GM12878 (cell line): Measurements from ENCODE around the gene ILF2. TPM values are rescaled to one million over a fixed set of nuclear protein-coding genes. Genes with fewer than 3 reads are reported as not detected.

Source experiments
- ATAC-seq: fragments of 200-7000 bp; cut with Tn5 transposase; 3 replicates; pipeline ENCODE4 v1.9.1; 2020; ENCODE audit warnings: mild to moderate bottlenecking, moderate library complexity
- BruUV-seq: library from RNA; stranded (reverse); fragments of 400-500 nt; replicated peaks from 2 replicates; lab custom pipeline; 2021; lab: Mats Ljungman, UMichigan
- CTCF ChIA-PET: fragments of 300-600 bp; sonication (Branson Sonifier 250); formaldehyde crosslinking; extraction: SDS; loops from one replicate; lab custom pipeline; 2021; ENCODE audit warnings: inconsistent platforms; lab: Yijun Ruan, JAX
- POLR2A ChIA-PET: fragments of 350-600 bp; formaldehyde crosslinking; extraction: SDS; loops from one replicate; lab custom pipeline; 2021; ENCODE audit warnings: inconsistent platforms; lab: Charles Lee
- RAD21 ChIA-PET: fragments of 300-600 bp; sonication (Branson Sonifier 250); formaldehyde crosslinking; loops from one replicate; lab custom pipeline; 2023; ENCODE audit warnings: antibody characterized with exemption; ENCODE audit not compliant: unreplicated experiment; lab: Charles Lee
- SMC1A ChIA-PET: fragments of 300-600 bp; sonication (Branson Sonifier 250); formaldehyde crosslinking; loops from one replicate; lab custom pipeline; 2023; ENCODE audit not compliant: unreplicated experiment, uncharacterized antibody; lab: Charles Lee
- DNase-seq: peaks from one replicate; pipeline ENCODE4 v3.0.0-alpha.2; 2011; ENCODE audit warnings: low read depth, low spot score
- FAIRE-seq: peaks from 3 replicates; lab custom pipeline; 2011; peaks lifted over from hg19 to GRCh38; lab: Jason Lieb, UNC
- H2AFZ ChIP-seq: 2 replicates; pipeline ENCODE4 v1.6.0; 2011; ENCODE audit warnings: low read depth, low read length, control low read depth; ENCODE audit not compliant: control insufficient read depth
- H3K27ac ChIP-seq: 2 replicates; pipeline ENCODE4 v1.5.1; 2011; ENCODE audit warnings: control low read depth; ENCODE audit not compliant: control insufficient read depth, insufficient read depth
- H3K27me3 ChIP-seq, 2 experiments: replicated peaks in 1 of 2; 2 replicates each; pipeline versions ENCODE4 v1.6.0 to v1.6.1; 2011; ENCODE audit warnings: low read length in 1 of 2; ENCODE audit not compliant: control insufficient read depth in 2 of 2, insufficient read depth in 2 of 2
- H3K36me3 ChIP-seq, 2 experiments: 2 replicates each; pipeline ENCODE4 v1.5.1; 2011; ENCODE audit warnings: low read length in 1 of 2; ENCODE audit not compliant: control insufficient read depth in 2 of 2, insufficient read depth in 2 of 2
- H3K4me1 ChIP-seq: 2 replicates; pipeline ENCODE4 v1.6.1; 2011; ENCODE audit warnings: mild to moderate bottlenecking, low read length, moderate library complexity, mixed read lengths; ENCODE audit not compliant: control insufficient read depth, insufficient read depth
- H3K4me2 ChIP-seq: 2 replicates; pipeline ENCODE4 v1.6.0; 2011; ENCODE audit warnings: control low read depth; ENCODE audit not compliant: control insufficient read depth, insufficient read depth
- H3K4me3 ChIP-seq: fragments of 200-600 bp; sonication (generic); 2 replicates; pipeline ENCODE4 v1.5.1; 2016
- H3K79me2 ChIP-seq: 2 replicates; pipeline ENCODE4 v1.6.0; 2011; ENCODE audit warnings: low read length; ENCODE audit not compliant: control insufficient read depth, insufficient read depth
- H3K9ac ChIP-seq: 2 replicates; pipeline ENCODE4 v1.8.0; 2011; ENCODE audit warnings: low read length, control low read depth, mixed read lengths; ENCODE audit not compliant: control insufficient read depth, insufficient read depth
- H3K9me3 ChIP-seq: replicated peaks from 3 replicates; pipeline ENCODE4 v1.5.1; 2011; ENCODE audit warnings: mild to moderate bottlenecking, low read length; ENCODE audit not compliant: control insufficient read depth, insufficient read depth
- H4K20me1 ChIP-seq: 2 replicates; pipeline ENCODE4 v1.6.0; 2011; ENCODE audit not compliant: control insufficient read depth, insufficient read depth
- BCL11A ChIP-seq: IDR thresholded peaks from 2 replicates; pipeline ENCODE4 v1.6.1; 2011; ENCODE audit warnings: low read depth, low read length
- CEBPB ChIP-seq, 2 experiments: fragments of 150-350 bp in 1 of 2; IDR thresholded peaks; 2 replicates each; pipeline ENCODE4 v1.6.1; 2012 to 2014; ENCODE audit warnings: low read depth in 2 of 2, low read length in 2 of 2, borderline replicate concordance in 1 of 2, inconsistent platforms in 1 of 2
- CREB1 ChIP-seq: IDR thresholded peaks from 2 replicates; pipeline ENCODE4 v1.6.1; 2012; ENCODE audit warnings: low read depth, mild to moderate bottlenecking, inconsistent platforms
- DPF2 ChIP-seq: fragments of 450-650 bp; IDR thresholded peaks from 2 replicates; pipeline ENCODE4 v1.6.1; 2017; ENCODE audit warnings: mild to moderate bottlenecking
- HDAC6 ChIP-seq: fragments of 200-600 bp; sonication (generic); IDR thresholded peaks from one replicate; pipeline ENCODE4 v1.8.0; 2017; ENCODE audit warnings: antibody characterized with exemption; ENCODE audit not compliant: unreplicated experiment
- IRF4 ChIP-seq: IDR thresholded peaks from 2 replicates; pipeline ENCODE4 v1.6.1; 2011; ENCODE audit warnings: low read depth, low read length
- JUNB ChIP-seq: IDR thresholded peaks from 2 replicates; pipeline ENCODE4 v1.6.1; 2016; ENCODE audit warnings: antibody characterized with exemption, mild to moderate bottlenecking
- NFYB ChIP-seq: IDR thresholded peaks from 2 replicates; pipeline ENCODE4 v1.6.1; 2011; ENCODE audit warnings: low read depth, mild to moderate bottlenecking, low read length, improper control_type of control experiment, moderate library complexity; ENCODE audit not compliant: insufficient read depth
- NKRF ChIP-seq: fragments of 450-650 bp; conservative IDR thresholded peaks from 2 replicates; pipeline ENCODE4 v1.6.1; 2017; ENCODE audit warnings: mild to moderate bottlenecking, moderate library complexity
- NR2C1 ChIP-seq: fragments of 450-650 bp; IDR thresholded peaks from 2 replicates; pipeline ENCODE4 v1.6.1; 2017; ENCODE audit warnings: antibody characterized with exemption, mild to moderate bottlenecking, moderate library complexity
- PAX8 ChIP-seq: fragments of 450-650 bp; IDR thresholded peaks from 2 replicates; pipeline ENCODE4 v1.6.1; 2017; ENCODE audit warnings: mild to moderate bottlenecking, moderate library complexity
- RELB ChIP-seq: fragments of 450-650 bp; IDR thresholded peaks from 2 replicates; pipeline ENCODE4 v1.6.1; 2017; ENCODE audit warnings: low read depth, mild to moderate bottlenecking, moderate library complexity
- SMC3 ChIP-seq: IDR thresholded peaks from 2 replicates; pipeline ENCODE4 v1.6.1; 2011; ENCODE audit warnings: low read length, improper control_type of control experiment, borderline replicate concordance
- STAT3 ChIP-seq: IDR thresholded peaks from 2 replicates; pipeline ENCODE4 v1.6.1; 2011; ENCODE audit warnings: low read depth, low read length, improper control_type of control experiment
- ZNF384 ChIP-seq: IDR thresholded peaks from 2 replicates; pipeline ENCODE4 v1.6.1; 2012; ENCODE audit warnings: low read depth, mild to moderate bottlenecking, low read length, improper control_type of control experiment, borderline replicate concordance
- WGBS: methylation state at CpG from one replicate; pipeline ENCODE4 v1.1.6; 2016; ENCODE audit warnings: low lambda C conversion rate; ENCODE audit not compliant: insufficient replicate concordance, insufficient coverage; ENCODE audit errors: missing lambda C conversion rate; 5-methylcytosine and 5-hydroxymethylcytosine counted together
- in situ Hi-C: fragments of 300-500 bp; cut with MboI; formaldehyde crosslinking; loops from 9 replicates; pipeline ENCODE4 v1.14.3; 2018; ENCODE audit warnings: mixed read lengths
- intact Hi-C: fragments of 100-400 bp; cut with micrococcal nuclease; formaldehyde crosslinking; loops from one replicate; pipeline ENCODE4 v1.14.2; 2022; ENCODE audit not compliant: unreplicated experiment
- polyA plus RNA-seq, 11 experiments: library from polyadenylated mRNA; depleted of rRNA in 4 of 11; unstranded in 6 of 11; stranded (reverse) in 5 of 11; fragments of >200 nt; fragmentation: Nextera tagmentation in 4 of 11; fragmentation: Illumina TruSeq in 1 of 11; extraction: Ambion mirVana in 4 of 11; extraction: Trizol in 1 of 11; gene quantifications; 1 replicate in 1 of 11; 2 replicates in 10 of 11; pipeline versions ENCODE4 v1.2.1 to v1.2.3, GENCODE V29; 2011 to 2016; ENCODE audit warnings: inconsistent platforms in 2 of 11, missing spikeins in 2 of 11, low read depth in 1 of 11
- total RNA-seq, 4 experiments: library from RNA; depleted of rRNA in 3 of 4; stranded (reverse); fragments of >200 nt in 3 of 4; fragmentation: Illumina TruSeq in 1 of 4; extraction: Trizol in 1 of 4; gene quantifications; 2 replicates each; pipeline versions ENCODE4 v1.2.1 to v1.2.3, GENCODE V29; 2013 to 2021

The ILF2 gene
- total and polyA plus RNA-seq, 10 of the 15 experiments (the other 5 are each of a cell fraction or from before 2014, with no cell fraction given), result 261 to 520 (median 449) TPM

GRCh38 chr1:153669606-153670005 lies 1.2 kb downstream of the ILF2 start:
- peaks cover 24% of the 10 kb centered on the region for H3K79me2 ChIP-seq
- ChIA-PET CTCF (interaction anchor here (2.0 to 7.5 kb wide), 2 partner anchors 10 to 98 kb away, joined by 5 to 43 read pairs; no protein-coding TSS in a partner anchor), RAD21 (no interaction called here), POLR2A (no interaction called here), SMC1A (interaction anchor here (0.8 to 1.8 kb wide), 4 partner anchors 11 to 317 kb away, joined by 3 to 5 read pairs (median 4); partner anchors contain the start of genes RAB13 and SNAPIN)
- DNase-seq, result no peak
- H4K20me1 ChIP-seq, result no peaks in the 10 kb centered on the region
- H3K36me3 ChIP-seq, result peaks cover 7 to 34% of the 10 kb centered on the region in 2 experiments
- peak overlapping the region; percentile 85 for H3K4me2 ChIP-seq
- ATAC-seq, result no peak
- H3K4me3 ChIP-seq, result peak overlapping the region; percentile 99
- WGBS, result 73% methylated on average over 6 of the region's 6 CpGs
- no peak overlapping the region for H2AFZ ChIP-seq
- TF ChIP-seq BCL11A, result no peak
- TF ChIP-seq SMC3, result no peak
- no peak for TF ChIP-seq NFYB
- TF ChIP-seq RELB, result no peak
- no peak for TF ChIP-seq STAT3
- TF ChIP-seq PAX8, result no peak
- TF ChIP-seq CEBPB (IDR thresholded peaks at IDR 0.05; ENCODE audit: borderline replicate concordance in 1 of 2, low read depth in 2 of 2, low read length in 2 of 2), result no peak
- TF ChIP-seq NKRF, result no peak
- no peak for TF ChIP-seq HDAC6
- no peak for TF ChIP-seq IRF4
- TF ChIP-seq ZNF384, result no peak
- no peak for TF ChIP-seq DPF2
- TF ChIP-seq NR2C1, result no peak
- TF ChIP-seq CREB1, result no peak
- no peak for TF ChIP-seq JUNB
- no peak for FAIRE-seq
- in situ Hi-C loops, result no loop called here
- no TSS peak for BruUV-seq
- H3K27me3 ChIP-seq, result no peaks in the 10 kb centered on the region
- H3K27ac ChIP-seq, result no peak overlapping the region
- peak overlapping the region; percentile 94 for H3K9ac ChIP-seq
- intact Hi-C loops, result loop anchor here (2.0 to 5.0 kb wide), 4 partner anchors 35 to 317 kb away; partner anchors contain the start of genes CHTOP and RAB13
- H3K4me1 ChIP-seq, result peaks cover 4% of the 10 kb centered on the region; the same call in 1 of the 2 replicates
- H3K9me3 ChIP-seq, result no peaks in the 10 kb centered on the region
